ENCODE measurements around the gene SDK1.

DNA sequence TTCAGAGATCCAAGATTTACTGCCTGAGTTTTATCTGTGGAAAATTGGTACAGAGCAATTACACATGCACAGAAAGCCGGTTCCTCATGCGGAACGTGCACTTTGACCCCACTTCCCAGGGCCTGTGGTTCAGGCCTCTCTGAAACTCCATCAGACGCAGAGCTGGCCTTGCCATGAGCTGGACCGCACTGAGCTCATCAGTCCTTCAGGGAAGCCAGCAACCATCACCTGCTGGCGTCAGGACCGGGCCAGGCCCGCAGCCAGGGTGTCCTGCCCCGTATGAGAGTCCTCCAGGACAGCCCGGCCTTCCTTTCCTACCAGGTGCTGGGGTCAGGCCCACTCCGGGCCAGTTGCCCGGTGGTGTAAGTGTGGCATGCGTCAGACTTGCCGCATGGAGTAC is 934.5 kb downstream of the SDK1 start:
- TF ChIP-seq, protein P1, sequence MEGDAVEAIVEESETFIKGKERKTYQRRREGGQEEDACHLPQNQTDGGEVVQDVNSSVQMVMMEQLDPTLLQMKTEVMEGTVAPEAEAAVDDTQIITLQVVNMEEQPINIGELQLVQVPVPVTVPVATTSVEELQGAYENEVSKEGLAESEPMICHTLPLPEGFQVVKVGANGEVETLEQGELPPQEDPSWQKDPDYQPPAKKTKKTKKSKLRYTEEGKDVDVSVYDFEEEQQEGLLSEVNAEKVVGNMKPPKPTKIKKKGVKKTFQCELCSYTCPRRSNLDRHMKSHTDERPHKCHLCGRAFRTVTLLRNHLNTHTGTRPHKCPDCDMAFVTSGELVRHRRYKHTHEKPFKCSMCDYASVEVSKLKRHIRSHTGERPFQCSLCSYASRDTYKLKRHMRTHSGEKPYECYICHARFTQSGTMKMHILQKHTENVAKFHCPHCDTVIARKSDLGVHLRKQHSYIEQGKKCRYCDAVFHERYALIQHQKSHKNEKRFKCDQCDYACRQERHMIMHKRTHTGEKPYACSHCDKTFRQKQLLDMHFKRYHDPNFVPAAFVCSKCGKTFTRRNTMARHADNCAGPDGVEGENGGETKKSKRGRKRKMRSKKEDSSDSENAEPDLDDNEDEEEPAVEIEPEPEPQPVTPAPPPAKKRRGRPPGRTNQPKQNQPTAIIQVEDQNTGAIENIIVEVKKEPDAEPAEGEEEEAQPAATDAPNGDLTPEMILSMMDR (IDR thresholded peaks at IDR 0.05): no peak
- no peak for TF ChIP-seq POLR2A (IDR thresholded peaks at IDR 0.05)
